ENCODE results near the gene PLPPR1. TPM values are rescaled to one million over a fixed set of nuclear protein-coding genes. Genes with fewer than 3 reads are reported as not detected.

The PLPPR1 gene
- total RNA-seq, 6 experiments from 2014 or later = 1.4 to 5.4 (median 1.8) TPM

DNA sequence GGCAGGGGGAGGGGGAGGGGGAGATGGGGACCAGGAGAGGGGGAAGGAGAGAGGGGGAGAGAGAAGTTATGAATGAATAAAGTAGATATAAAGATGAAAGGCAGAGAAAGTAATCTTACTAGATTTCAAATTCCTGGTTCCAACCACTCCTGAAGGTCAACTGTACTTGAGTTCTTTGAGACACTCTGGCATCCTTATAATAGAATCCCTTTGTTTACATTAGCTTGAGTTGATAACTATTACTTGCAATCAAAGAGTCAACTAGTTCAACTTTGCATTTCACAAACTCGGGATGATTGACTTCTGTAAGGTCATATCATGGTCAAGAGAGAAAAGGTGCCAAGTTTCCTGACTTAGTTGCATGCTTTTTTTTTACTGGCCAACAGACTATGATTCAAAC is 314.1 kb downstream of the PLPPR1 start:
- WGBS (ENCODE audit: insufficient coverage, low coverage, low lambda C conversion rate, missing lambda C conversion rate) = 20% methylated on average over 1 of the region's 1 CpG

DNA sequence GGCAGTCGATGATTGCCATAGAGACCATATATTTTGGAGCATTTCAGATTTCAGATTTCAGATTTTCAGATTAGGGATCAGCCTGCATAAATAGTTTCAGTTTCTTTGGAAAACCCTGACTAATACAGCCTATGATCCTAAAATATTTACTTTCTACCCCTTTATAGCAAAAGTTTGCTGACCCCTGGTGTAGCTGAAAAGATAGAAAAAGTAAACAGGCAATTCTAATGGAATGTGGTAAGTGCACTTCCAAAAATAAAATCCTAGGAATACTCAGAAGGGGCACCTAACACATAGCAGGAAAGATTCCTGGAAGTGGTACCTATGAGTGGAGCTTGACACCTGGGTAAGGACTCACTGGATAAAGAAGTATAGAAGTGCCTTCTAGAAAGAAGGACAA is 321.8 kb downstream of the PLPPR1 start:
- intact Hi-C loops (cut with DNase I) = no loop called here
- TF ChIP-seq, protein P1, sequence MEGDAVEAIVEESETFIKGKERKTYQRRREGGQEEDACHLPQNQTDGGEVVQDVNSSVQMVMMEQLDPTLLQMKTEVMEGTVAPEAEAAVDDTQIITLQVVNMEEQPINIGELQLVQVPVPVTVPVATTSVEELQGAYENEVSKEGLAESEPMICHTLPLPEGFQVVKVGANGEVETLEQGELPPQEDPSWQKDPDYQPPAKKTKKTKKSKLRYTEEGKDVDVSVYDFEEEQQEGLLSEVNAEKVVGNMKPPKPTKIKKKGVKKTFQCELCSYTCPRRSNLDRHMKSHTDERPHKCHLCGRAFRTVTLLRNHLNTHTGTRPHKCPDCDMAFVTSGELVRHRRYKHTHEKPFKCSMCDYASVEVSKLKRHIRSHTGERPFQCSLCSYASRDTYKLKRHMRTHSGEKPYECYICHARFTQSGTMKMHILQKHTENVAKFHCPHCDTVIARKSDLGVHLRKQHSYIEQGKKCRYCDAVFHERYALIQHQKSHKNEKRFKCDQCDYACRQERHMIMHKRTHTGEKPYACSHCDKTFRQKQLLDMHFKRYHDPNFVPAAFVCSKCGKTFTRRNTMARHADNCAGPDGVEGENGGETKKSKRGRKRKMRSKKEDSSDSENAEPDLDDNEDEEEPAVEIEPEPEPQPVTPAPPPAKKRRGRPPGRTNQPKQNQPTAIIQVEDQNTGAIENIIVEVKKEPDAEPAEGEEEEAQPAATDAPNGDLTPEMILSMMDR (IDR thresholded peaks at IDR 0.05) = peak in 1 of 4 donors; percentile 12
- TF ChIP-seq POLR2A (IDR thresholded peaks at IDR 0.05) = no peak
- DNase-seq = no peak
- Histone ChIP-seq H3K9me3 (no peaks in the 10 kb centered on the region), H3K27ac (peak overlapping the region; percentile 64 to 75 (median 67)), H3K4me1 (peaks cover 0 to 50% (median 16%) of the 10 kb centered on the region in 4 donors), H3K27me3 (no peaks in the 10 kb centered on the region), H3K36me3 (no peaks in the 10 kb centered on the region), H3K4me3 (no peak overlapping the region)
- ATAC-seq = peak; percentile 42 to 59 (median 58)
- WGBS (ENCODE audit: insufficient coverage, low coverage, low lambda C conversion rate, missing lambda C conversion rate) = 35% methylated on average over 1 of the region's 1 CpG

More for the DNA sequence above, 314.1 kb downstream of the PLPPR1 start:
- peak overlapping the region in 1 of 3 donors; percentile 47 for H3K27ac ChIP-seq
- ATAC-seq (peak; percentile 50 to 79 (median 62)), DNase-seq (no peak)
- H3K4me1 ChIP-seq = peaks cover 0 to 11% (median 4%) of the 10 kb centered on the region in 4 donors
- no peak overlapping the region for H3K4me3 ChIP-seq
- TF ChIP-seq POLR2A (IDR thresholded peaks at IDR 0.05) = no peak
- TF ChIP-seq, protein P1 (IDR thresholded peaks at IDR 0.05) = no peak
- no peaks in the 10 kb centered on the region for H3K27me3 ChIP-seq
- no peaks in the 10 kb centered on the region for H3K36me3 ChIP-seq
- H3K9me3 ChIP-seq = no peaks in the 10 kb centered on the region
- intact Hi-C loops (cut with DNase I) = no loop called here

DNA sequence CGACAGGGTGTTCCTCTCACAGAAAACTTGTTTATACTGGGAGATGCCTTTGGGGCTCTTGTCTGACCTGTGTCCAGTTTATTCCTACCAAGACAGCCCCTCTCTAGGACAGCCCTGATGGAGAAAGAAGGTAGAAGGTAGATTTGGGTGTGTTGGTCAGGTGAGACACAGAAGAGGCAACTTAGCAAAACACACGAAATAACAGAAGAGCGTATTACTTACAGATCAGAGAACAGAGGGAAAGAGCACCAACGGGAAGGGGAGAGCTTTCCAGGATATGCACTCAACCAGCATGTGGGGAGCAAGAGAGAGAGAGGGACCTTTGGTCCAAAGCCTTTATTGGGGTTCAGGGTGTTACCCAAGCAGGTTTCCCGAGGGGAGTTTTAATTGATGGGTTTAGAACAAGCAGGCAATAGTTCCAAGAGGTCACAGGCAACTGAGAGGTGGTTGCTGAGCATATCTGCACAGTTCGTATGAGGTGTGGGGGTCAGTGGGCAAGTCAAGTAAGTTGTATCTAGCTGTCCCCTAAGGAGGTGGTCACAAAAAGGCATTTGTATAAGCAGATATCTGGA is 324.5 kb downstream of the PLPPR1 start:
- no peaks in the 10 kb centered on the region for H3K36me3 ChIP-seq
- ATAC-seq (no peak), DNase-seq (no peak)
- H3K9me3 ChIP-seq = no peaks in the 10 kb centered on the region
- H3K4me1 ChIP-seq = peaks cover 0 to 55% (median 16%) of the 10 kb centered on the region in 4 donors
- H3K27ac ChIP-seq = peak overlapping the region; percentile 71 to 83 (median 75)
- no peak overlapping the region for H3K4me3 ChIP-seq
- no peaks in the 10 kb centered on the region for H3K27me3 ChIP-seq
- TF ChIP-seq POLR2A (IDR thresholded peaks at IDR 0.05) = no peak
- TF ChIP-seq, protein P1 (IDR thresholded peaks at IDR 0.05) = no peak
- intact Hi-C loops (cut with DNase I) = no loop called here
- WGBS (ENCODE audit: insufficient coverage, low coverage, low lambda C conversion rate, missing lambda C conversion rate) = 57% methylated on average over 6 of the region's 6 CpGs

DNA sequence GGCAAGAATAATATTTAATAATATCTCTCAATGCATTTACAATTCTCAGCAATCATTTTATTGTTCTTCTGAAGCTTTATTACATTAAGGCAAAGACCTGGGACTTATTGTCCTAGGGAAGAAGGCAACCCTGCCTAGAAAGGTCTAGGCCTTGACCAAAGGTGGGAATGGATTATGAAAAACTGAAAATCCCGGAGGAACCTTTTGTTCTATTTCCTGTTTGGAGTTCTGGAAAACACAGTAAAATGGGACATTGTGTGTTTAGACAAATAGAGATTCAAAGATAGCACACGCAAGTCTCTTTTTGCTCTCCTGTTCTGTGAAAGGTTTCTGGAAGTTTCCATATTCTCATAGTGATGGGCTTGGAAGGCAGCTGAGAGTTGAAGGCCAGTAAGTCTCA is 325.2 kb downstream of the PLPPR1 start:
- no peaks in the 10 kb centered on the region for H3K36me3 ChIP-seq
- no peaks in the 10 kb centered on the region for H3K27me3 ChIP-seq
- no peak for TF ChIP-seq POLR2A (IDR thresholded peaks at IDR 0.05)
- TF ChIP-seq, protein P1 (IDR thresholded peaks at IDR 0.05) = no peak
- DNase-seq (no peak), ATAC-seq (peak in 3 of 4 donors; percentile 4 to 32 (median 9))
- H3K4me1 ChIP-seq = peaks cover 0 to 57% (median 16%) of the 10 kb centered on the region in 4 donors
- H3K27ac ChIP-seq = peak overlapping the region; percentile 71 to 83 (median 75)
- 36% methylated on average over 2 of the region's 2 CpGs for WGBS (ENCODE audit: insufficient coverage, low coverage, low lambda C conversion rate, missing lambda C conversion rate)
- intact Hi-C loops (cut with DNase I) = no loop called here
- no peak overlapping the region for H3K4me3 ChIP-seq
- H3K9me3 ChIP-seq = no peaks in the 10 kb centered on the region
